H9 (cell line): Measurements from ENCODE around the gene SLC6A3. TPM values are rescaled to one million over a fixed set of nuclear protein-coding genes. Genes with fewer than 3 reads are reported as not detected.

ENCODE experiments used
- DNase-seq: peaks from one replicate; pipeline ENCODE4 v3.0.0-alpha.2; 2017
- H2AFZ ChIP-seq: one replicate; pipeline ENCODE4 v1.6.1; 2013; ENCODE audit warnings: mild to moderate bottlenecking, low read length, control low read depth, moderate library complexity
- H2AK5ac ChIP-seq: 2 replicates; pipeline ENCODE4 v1.6.1; 2013; ENCODE audit warnings: low read length, control low read depth, mixed read lengths; ENCODE audit not compliant: insufficient read length
- H2BK120ac ChIP-seq: one replicate; pipeline ENCODE4 v1.6.1; 2013; ENCODE audit warnings: low read depth, mild to moderate bottlenecking, low read length, control low read depth, inconsistent platforms; ENCODE audit not compliant: poor library complexity, severe bottlenecking
- H2BK12ac ChIP-seq: 2 replicates; pipeline ENCODE4 v1.6.1; 2013; ENCODE audit warnings: low read length, control low read depth, mixed read lengths, low read depth; ENCODE audit not compliant: insufficient read length
- H2BK15ac ChIP-seq: 2 replicates; pipeline ENCODE4 v1.6.1; 2013; ENCODE audit warnings: low read depth, low read length, control low read depth
- H2BK20ac ChIP-seq: one replicate; pipeline ENCODE4 v1.6.1; 2013; ENCODE audit warnings: low read depth, mild to moderate bottlenecking, low read length, control low read depth, inconsistent platforms; ENCODE audit not compliant: poor library complexity, severe bottlenecking
- H2BK5ac ChIP-seq: 2 replicates; pipeline ENCODE4 v1.6.1; 2013; ENCODE audit warnings: low read length, control low read depth, mixed read lengths; ENCODE audit not compliant: insufficient read length
- H3K14ac ChIP-seq: 2 replicates; pipeline ENCODE4 v1.6.1; 2013; ENCODE audit warnings: low read length, control low read depth; ENCODE audit not compliant: insufficient read depth
- H3K18ac ChIP-seq: 2 replicates; pipeline ENCODE4 v1.6.1; 2013; ENCODE audit warnings: low read depth, mild to moderate bottlenecking, mixed read lengths, low read length, control low read depth; ENCODE audit not compliant: insufficient read length
- H3K23ac ChIP-seq: 2 replicates; pipeline ENCODE4 v1.6.1; 2013; ENCODE audit warnings: low read length, control low read depth, mixed read lengths, low read depth; ENCODE audit not compliant: insufficient read length
- H3K23me2 ChIP-seq: 2 replicates; pipeline ENCODE4 v1.6.1; 2013; ENCODE audit warnings: low read depth, mild to moderate bottlenecking, mixed read lengths, low read length, control low read depth; ENCODE audit not compliant: insufficient read length, poor library complexity, severe bottlenecking
- H3K27ac ChIP-seq: 2 replicates; pipeline ENCODE4 v1.5.1; 2013; ENCODE audit warnings: low read length, control low read depth, mixed read lengths, low read depth; ENCODE audit not compliant: insufficient read length
- H3K27me3 ChIP-seq: 2 replicates; pipeline ENCODE4 v1.6.1; 2013; ENCODE audit warnings: low read length, control low read depth, inconsistent platforms; ENCODE audit not compliant: insufficient read depth
- H3K4ac ChIP-seq: 2 replicates; pipeline ENCODE4 v1.6.1; 2013; ENCODE audit warnings: low read depth, mild to moderate bottlenecking, control low read depth, inconsistent platforms, low read length, moderate library complexity
- H3K4me1 ChIP-seq: 2 replicates; pipeline ENCODE4 v1.6.1; 2013; ENCODE audit warnings: low read length, control low read depth, inconsistent platforms; ENCODE audit not compliant: insufficient read depth
- H3K4me2 ChIP-seq: 2 replicates; pipeline ENCODE4 v1.6.1; 2013; ENCODE audit warnings: low read length, control low read depth, mixed read lengths; ENCODE audit not compliant: insufficient read length, insufficient read depth
- H3K56ac ChIP-seq: 2 replicates; pipeline ENCODE4 v1.6.1; 2013; ENCODE audit warnings: low read depth, mild to moderate bottlenecking, mixed read lengths, low read length, control low read depth; ENCODE audit not compliant: insufficient read length
- H3K79me1 ChIP-seq: 2 replicates; pipeline ENCODE4 v1.6.1; 2013; ENCODE audit warnings: low read depth, mild to moderate bottlenecking, moderate library complexity, low read length, control low read depth, inconsistent platforms; ENCODE audit not compliant: insufficient read depth, poor library complexity, severe bottlenecking
- H3K79me2 ChIP-seq: 2 replicates; pipeline ENCODE4 v1.6.1; 2013; ENCODE audit warnings: low read length, control low read depth, inconsistent platforms; ENCODE audit not compliant: insufficient read depth
- H3K9ac ChIP-seq: 2 replicates; pipeline ENCODE4 v1.6.1; 2013; ENCODE audit warnings: low read length, control low read depth, mixed read lengths; ENCODE audit not compliant: insufficient read length; ENCODE audit errors: extremely low read depth
- H3K9me3 ChIP-seq: one replicate; pipeline ENCODE4 v1.6.1; 2013; ENCODE audit warnings: low read depth, low read length, inconsistent platforms; ENCODE audit not compliant: control insufficient read depth
- H3T11ph ChIP-seq: one replicate; pipeline ENCODE4 v1.6.1; 2013; ENCODE audit warnings: mild to moderate bottlenecking, low read length, control low read depth, inconsistent platforms
- H4K20me1 ChIP-seq: one replicate; pipeline ENCODE4 v1.6.1; 2013; ENCODE audit not compliant: control insufficient read depth, insufficient read length, insufficient read depth
- H4K5ac ChIP-seq: 2 replicates; pipeline ENCODE4 v1.6.1; 2013; ENCODE audit warnings: low read depth, mild to moderate bottlenecking, mixed read lengths, low read length, control low read depth; ENCODE audit not compliant: insufficient read length
- H4K8ac ChIP-seq: replicated peaks from 2 replicates; pipeline ENCODE4 v1.6.1; 2013; ENCODE audit warnings: low read length, control low read depth, mixed read lengths, low read depth; ENCODE audit not compliant: insufficient read length
- H4K91ac ChIP-seq: 2 replicates; pipeline ENCODE4 v1.6.1; 2013; ENCODE audit warnings: low read depth, mild to moderate bottlenecking, moderate library complexity, mixed read lengths, low read length, control low read depth; ENCODE audit not compliant: insufficient read length
- H3K27ac Mint-ChIP-seq, 3 experiments: 2 replicates in 2 of 3; 3 replicates in 1 of 3; pipeline ENCODE4 v1.8.0; 2020 to 2021; ENCODE audit warnings: mixed read lengths in 3 of 3, mild to moderate bottlenecking in 1 of 3, moderate library complexity in 1 of 3
- H3K27me3 Mint-ChIP-seq: 2 replicates; pipeline ENCODE4 v1.8.0; 2021; ENCODE audit warnings: low read depth, mild to moderate bottlenecking, moderate library complexity, mixed read lengths
- H3K36me3 Mint-ChIP-seq, 3 experiments: 2 replicates in 2 of 3; 3 replicates in 1 of 3; pipeline ENCODE4 v1.8.0; 2020 to 2021; ENCODE audit warnings: low read depth in 3 of 3, mixed read lengths in 3 of 3; ENCODE audit not compliant: insufficient read depth in 1 of 3
- H3K4me1 Mint-ChIP-seq, 2 experiments: 2 replicates each; pipeline ENCODE4 v1.8.0; 2020; ENCODE audit warnings: mixed read lengths in 2 of 2
- H3K4me3 Mint-ChIP-seq, 2 experiments: 2 replicates in 1 of 2; 3 replicates in 1 of 2; pipeline ENCODE4 v1.8.0; 2020 to 2021; ENCODE audit warnings: mild to moderate bottlenecking in 2 of 2, mixed read lengths in 2 of 2, moderate library complexity in 1 of 2
- H3K9me3 Mint-ChIP-seq, 2 experiments: 2 replicates in 1 of 2; 3 replicates in 1 of 2; pipeline ENCODE4 v1.8.0; 2020; ENCODE audit warnings: mild to moderate bottlenecking in 2 of 2, mixed read lengths in 2 of 2, moderate library complexity in 1 of 2
- CTCF ChIP-seq: fragments of 200-600 bp; sonication (generic); conservative IDR thresholded peaks from 3 replicates; pipeline ENCODE4 v1.8.0; 2021; ENCODE audit warnings: antibody characterized with exemption, mild to moderate bottlenecking
- WGBS: extraction: QIAGEN DNeasy Blood & Tissue Kit; methylation state at CpG from one replicate; pipeline ENCODE4 v1.1.7; 2013; ENCODE audit warnings: missing lambda C conversion rate, low lambda C conversion rate, mixed read lengths; ENCODE audit not compliant: insufficient read length; ENCODE audit errors: extremely low coverage; 5-methylcytosine and 5-hydroxymethylcytosine counted together
- total RNA-seq: library from RNA; stranded (reverse); gene quantifications from 2 replicates; pipeline ENCODE4 v1.2.1, GENCODE V29; 2021

SLC6A3 gene
- total RNA-seq, 1 experiment from 2014 or later: 0.61 TPM

GRCh38 chr5:1406681-1407640 lies 38.3 kb downstream of the SLC6A3 start:
- Histone ChIP-seq H3K4me1 (no peaks in the 10 kb centered on the region), H3K23me2 (no peaks in the 10 kb centered on the region), H2AFZ (no peak overlapping the region), H3K9me3 (no peaks in the 10 kb centered on the region), H4K91ac (no peak overlapping the region), H2BK20ac (no peak overlapping the region), H3K9ac (no peak overlapping the region), H3K56ac (no peak overlapping the region), H3K23ac (no peak overlapping the region), H4K8ac (no peak overlapping the region), H3K27me3 (no peaks in the 10 kb centered on the region), H2AK5ac (no peak overlapping the region), H3K79me1 (no peaks in the 10 kb centered on the region), H2BK120ac (no peak overlapping the region), H3K14ac (no peak overlapping the region), H2BK5ac (no peak overlapping the region), H3K4ac (no peak overlapping the region), H3K18ac (no peak overlapping the region), H3T11ph (no peak overlapping the region), H3K4me2 (no peak overlapping the region), H4K5ac (no peak overlapping the region), H3K27ac (no peak overlapping the region), H2BK15ac (no peak overlapping the region), H2BK12ac (no peak overlapping the region), H3K79me2 (no peaks in the 10 kb centered on the region), H4K20me1 (no peaks in the 10 kb centered on the region)
- Mint-ChIP-seq H3K36me3 (no peaks in the 10 kb centered on the region; a peak in 1 of 7 replicates), H3K9me3 (no peaks in the 10 kb centered on the region; a peak in 1 of 5 replicates), H3K27ac (no peak overlapping the region), H3K4me3 (no peak overlapping the region; a peak in 1 of 5 replicates), H3K27me3 (peaks cover 8% of the 10 kb centered on the region), H3K4me1 (peaks cover 2 to 18% of the 10 kb centered on the region in 2 experiments; a peak in 3 of 4 replicates)
- DNase-seq: no peak
- no peak for TF ChIP-seq CTCF
- WGBS: no CpG with 5 or more reads among the region's 35 CpGs
